WTC11 (cell line): ENCODE results near the gene PRPF31. TPM values are rescaled to one million over a fixed set of nuclear protein-coding genes. Genes with fewer than 3 reads are reported as not detected.

Experiments used
- ATAC-seq: fragments of 200-7000 bp; cut with Tn5 transposase; 2 replicates; pipeline ENCODE4 v1.10.0; 2021; ENCODE audit warnings: mild to moderate bottlenecking, moderate library complexity
- CTCF ChIA-PET: fragments of 300-600 bp; sonication (Branson Sonifier 250); formaldehyde crosslinking; loops from one replicate; lab custom pipeline; 2021; ENCODE audit warnings: antibody characterized with exemption; lab: Charles Lee
- POLR2A ChIA-PET: fragments of 350-600 bp; sonication (Branson Sonifier 250); formaldehyde crosslinking; loops from one replicate; lab custom pipeline; 2021; ENCODE audit warnings: antibody characterized with exemption; lab: Charles Lee
- DNase-seq: peaks from one replicate; pipeline ENCODE4 v3.0.0; 2021; ENCODE audit warnings: low spot score
- H3K27ac Mint-ChIP-seq: 2 replicates; pipeline ENCODE4 v1.8.0; 2021; ENCODE audit warnings: mixed read lengths
- H3K27me3 Mint-ChIP-seq: 2 replicates; pipeline ENCODE4 v1.8.0; 2021; ENCODE audit warnings: low read depth, mild to moderate bottlenecking, moderate library complexity, mixed read lengths
- H3K36me3 Mint-ChIP-seq: 2 replicates; pipeline ENCODE4 v1.8.0; 2021; ENCODE audit warnings: mixed read lengths
- H3K4me1 Mint-ChIP-seq: 2 replicates; pipeline ENCODE4 v1.8.0; 2022; ENCODE audit warnings: mixed read lengths
- H3K4me3 Mint-ChIP-seq: 2 replicates; pipeline ENCODE4 v1.8.0; 2021; ENCODE audit warnings: mild to moderate bottlenecking, moderate library complexity, mixed read lengths
- H3K9me3 Mint-ChIP-seq: 2 replicates; pipeline ENCODE4 v1.8.0; 2021; ENCODE audit warnings: mixed read lengths
- ATF6 ChIP-seq: sonication (generic); formaldehyde crosslinking; IDR thresholded peaks from 2 replicates; pipeline ENCODE4 v1.8.1; 2023; ENCODE audit warnings: mild to moderate bottlenecking, missing genetic modification reagents
- CBFB ChIP-seq: sonication (generic); formaldehyde crosslinking; IDR thresholded peaks from 2 replicates; pipeline ENCODE4 v1.8.1; 2022; ENCODE audit warnings: mild to moderate bottlenecking, low read depth, missing genetic modification reagents
- CREB1 ChIP-seq: sonication (generic); formaldehyde crosslinking; IDR thresholded peaks from 2 replicates; pipeline ENCODE4 v1.8.0; 2023; ENCODE audit warnings: mild to moderate bottlenecking, missing genetic modification reagents
- CREM ChIP-seq: sonication (generic); formaldehyde crosslinking; IDR thresholded peaks from 2 replicates; pipeline ENCODE4 v1.8.1; 2022; ENCODE audit warnings: mild to moderate bottlenecking, missing genetic modification reagents, moderate library complexity
- CTCF ChIP-seq: fragments of 200-600 bp; IDR thresholded peaks from 2 replicates; pipeline ENCODE4 v1.8.0; 2022; ENCODE audit warnings: antibody characterized with exemption
- ELF4 ChIP-seq: sonication (generic); formaldehyde crosslinking; IDR thresholded peaks from 2 replicates; pipeline ENCODE4 v1.8.1; 2022; ENCODE audit warnings: low read depth, mild to moderate bottlenecking, moderate library complexity, missing genetic modification reagents
- FOXP1 ChIP-seq: sonication (generic); formaldehyde crosslinking; IDR thresholded peaks from 2 replicates; pipeline ENCODE4 v1.8.0; 2022; ENCODE audit warnings: missing genetic modification reagents, mild to moderate bottlenecking, moderate library complexity, borderline replicate concordance
- IRF2 ChIP-seq: sonication (generic); formaldehyde crosslinking; IDR thresholded peaks from 2 replicates; pipeline ENCODE4 v1.8.0; 2022; ENCODE audit warnings: low read depth, missing genetic modification reagents, borderline replicate concordance
- OVOL2 ChIP-seq: fragments of 250-450 bp; sonication (Bioruptor Pico); IDR thresholded peaks from 2 replicates; pipeline ENCODE4 v1.9.0; 2021; ENCODE audit warnings: mild to moderate bottlenecking, borderline replicate concordance
- RELA ChIP-seq: sonication (generic); formaldehyde crosslinking; IDR thresholded peaks from 2 replicates; pipeline ENCODE4 v1.8.1; 2022; ENCODE audit warnings: missing genetic modification reagents, mild to moderate bottlenecking, borderline replicate concordance
- SMAD4 ChIP-seq: sonication (generic); formaldehyde crosslinking; IDR thresholded peaks from 2 replicates; pipeline ENCODE4 v1.8.0; 2022; ENCODE audit warnings: mild to moderate bottlenecking, missing genetic modification reagents
- ZNF396 ChIP-seq: fragments of 250-450 bp; sonication (Bioruptor Pico); IDR thresholded peaks from 2 replicates; pipeline ENCODE4 v1.8.0; 2021; ENCODE audit warnings: mild to moderate bottlenecking, moderate library complexity, borderline replicate concordance
- ZNF512 ChIP-seq: sonication (generic); formaldehyde crosslinking; IDR thresholded peaks from 2 replicates; pipeline ENCODE4 v1.8.1; 2022; ENCODE audit warnings: missing genetic modification reagents, borderline replicate concordance
- ZNF671 ChIP-seq: fragments of 250-450 bp; sonication (Bioruptor Pico); IDR thresholded peaks from 2 replicates; pipeline ENCODE4 v1.8.0; 2021; ENCODE audit warnings: mild to moderate bottlenecking
- total RNA-seq: library from RNA; stranded (reverse); gene quantifications from 3 replicates; pipeline ENCODE4 v1.2.3, GENCODE V29; 2021
- TF ChIP-seq, protein P1 (sequence below): sonication (generic); formaldehyde crosslinking; IDR thresholded peaks from 2 replicates; pipeline ENCODE4 v1.8.0; 2023; ENCODE audit warnings: mild to moderate bottlenecking, missing genetic modification reagents

The PRPF31 gene
- total RNA-seq, 1 experiment from 2014 or later, result 92.8 TPM

DNA sequence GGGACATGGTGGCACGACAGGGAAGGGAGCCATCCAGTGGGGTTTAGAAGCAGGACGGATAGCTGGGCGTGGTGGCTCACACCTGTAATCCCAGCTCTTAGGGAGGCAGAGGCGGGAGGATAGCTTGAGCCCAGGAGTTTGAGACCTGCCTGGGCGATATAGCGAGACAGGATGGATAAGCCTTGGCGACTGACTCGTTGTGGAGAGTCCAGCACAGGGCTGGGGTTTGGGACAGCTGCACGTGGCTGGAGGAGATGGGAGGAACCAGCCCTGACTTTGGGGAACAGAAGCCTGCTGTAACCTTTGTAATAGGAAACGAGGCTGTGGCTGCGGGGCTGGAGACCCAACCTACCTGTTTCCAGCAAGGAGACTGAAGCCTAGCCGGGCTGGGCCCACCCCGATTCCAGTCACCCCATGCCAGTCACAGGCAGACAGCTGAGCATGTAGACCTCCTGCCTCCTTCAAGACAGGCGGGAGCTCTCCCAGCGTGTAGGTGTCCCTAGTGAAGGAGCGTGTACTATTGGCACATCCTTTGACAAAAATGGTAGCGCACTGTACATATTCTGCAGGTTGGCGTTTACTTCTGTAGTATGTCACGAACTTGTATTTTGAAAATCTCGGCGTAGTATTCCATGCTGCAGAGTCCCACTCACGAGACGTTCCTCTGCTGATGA lies 35.9 kb downstream of the PRPF31 start:
- ChIA-PET CTCF (no interaction called here), POLR2A (interaction anchor here (2.8 kb wide), 1 partner anchor 14 kb away, joined by 11 read pairs; the partner anchor contains the start of gene CNOT3)
- H3K27ac Mint-ChIP-seq, result no peak overlapping the region
- no peaks in the 10 kb centered on the region for H3K4me1 Mint-ChIP-seq
- peaks cover 73% of the 10 kb centered on the region for H3K36me3 Mint-ChIP-seq
- H3K27me3 Mint-ChIP-seq, result no peaks in the 10 kb centered on the region
- ATAC-seq (no peak), DNase-seq (no peak)
- TF ChIP-seq ZNF396 (CRISPR knock-in tag), result no peak
- no peak for TF ChIP-seq CREB1 (CRISPR knock-in tag)
- no peak for TF ChIP-seq ELF4 (CRISPR knock-in tag)
- TF ChIP-seq ZNF671 (CRISPR knock-in tag), result no peak
- TF ChIP-seq CREM (CRISPR knock-in tag), result no peak
- no peaks in the 10 kb centered on the region for H3K9me3 Mint-ChIP-seq
- no peak overlapping the region for H3K4me3 Mint-ChIP-seq

DNA sequence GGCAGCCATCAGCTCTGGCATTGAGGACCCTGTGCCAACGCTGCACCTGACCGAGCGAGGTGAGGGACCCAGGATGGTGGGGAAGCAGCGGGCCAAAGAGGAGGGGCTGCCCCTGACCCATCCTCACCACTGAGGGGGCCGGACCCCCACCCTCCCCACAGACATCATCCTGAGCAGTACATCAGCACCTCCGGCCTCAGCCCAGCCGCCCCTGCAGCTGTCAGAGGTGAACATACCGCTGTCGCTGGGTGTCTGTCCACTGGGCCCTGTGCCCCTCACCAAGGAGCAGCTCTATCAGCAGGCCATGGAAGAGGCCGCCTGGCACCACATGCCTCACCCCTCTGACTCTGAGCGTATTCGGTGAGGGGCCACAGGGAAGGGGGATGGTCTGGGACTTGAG lies 36.7 kb downstream of the PRPF31 start:
- no peaks in the 10 kb centered on the region for H3K27me3 Mint-ChIP-seq
- DNase-seq (no peak), ATAC-seq (no peak)
- H3K4me3 Mint-ChIP-seq, result no peak overlapping the region
- POLR2A ChIA-PET, result no interaction called here
- H3K27ac Mint-ChIP-seq, result no peak overlapping the region
- TF ChIP-seq IRF2 (CRISPR knock-in tag) (no peak), ZNF512 (no peak), CBFB (CRISPR knock-in tag) (no peak), OVOL2 (CRISPR knock-in tag) (no peak), SMAD4 (CRISPR knock-in tag) (no peak), CTCF (no peak), ELF4 (CRISPR knock-in tag) (no peak), RELA (no peak), ATF6 (CRISPR knock-in tag) (no peak), FOXP1 (CRISPR knock-in tag) (no peak)
- TF ChIP-seq, protein P1, sequence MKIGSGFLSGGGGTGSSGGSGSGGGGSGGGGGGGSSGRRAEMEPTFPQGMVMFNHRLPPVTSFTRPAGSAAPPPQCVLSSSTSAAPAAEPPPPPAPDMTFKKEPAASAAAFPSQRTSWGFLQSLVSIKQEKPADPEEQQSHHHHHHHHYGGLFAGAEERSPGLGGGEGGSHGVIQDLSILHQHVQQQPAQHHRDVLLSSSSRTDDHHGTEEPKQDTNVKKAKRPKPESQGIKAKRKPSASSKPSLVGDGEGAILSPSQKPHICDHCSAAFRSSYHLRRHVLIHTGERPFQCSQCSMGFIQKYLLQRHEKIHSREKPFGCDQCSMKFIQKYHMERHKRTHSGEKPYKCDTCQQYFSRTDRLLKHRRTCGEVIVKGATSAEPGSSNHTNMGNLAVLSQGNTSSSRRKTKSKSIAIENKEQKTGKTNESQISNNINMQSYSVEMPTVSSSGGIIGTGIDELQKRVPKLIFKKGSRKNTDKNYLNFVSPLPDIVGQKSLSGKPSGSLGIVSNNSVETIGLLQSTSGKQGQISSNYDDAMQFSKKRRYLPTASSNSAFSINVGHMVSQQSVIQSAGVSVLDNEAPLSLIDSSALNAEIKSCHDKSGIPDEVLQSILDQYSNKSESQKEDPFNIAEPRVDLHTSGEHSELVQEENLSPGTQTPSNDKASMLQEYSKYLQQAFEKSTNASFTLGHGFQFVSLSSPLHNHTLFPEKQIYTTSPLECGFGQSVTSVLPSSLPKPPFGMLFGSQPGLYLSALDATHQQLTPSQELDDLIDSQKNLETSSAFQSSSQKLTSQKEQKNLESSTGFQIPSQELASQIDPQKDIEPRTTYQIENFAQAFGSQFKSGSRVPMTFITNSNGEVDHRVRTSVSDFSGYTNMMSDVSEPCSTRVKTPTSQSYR (CRISPR knock-in tag), result no peak
- TF ChIP-seq, all 79 proteins: peak for 0
- CTCF ChIA-PET, result no interaction called here
- Mint-ChIP-seq H3K4me1 (no peaks in the 10 kb centered on the region), H3K9me3 (no peaks in the 10 kb centered on the region), H3K36me3 (peaks cover 72% of the 10 kb centered on the region)
